ENCODE data around the gene ZC2HC1B. TPM values are rescaled to one million over a fixed set of nuclear protein-coding genes. Genes with fewer than 3 reads are reported as not detected.

ZC2HC1B gene
- polyA plus RNA-seq, 4 donors, result not detected

DNA sequence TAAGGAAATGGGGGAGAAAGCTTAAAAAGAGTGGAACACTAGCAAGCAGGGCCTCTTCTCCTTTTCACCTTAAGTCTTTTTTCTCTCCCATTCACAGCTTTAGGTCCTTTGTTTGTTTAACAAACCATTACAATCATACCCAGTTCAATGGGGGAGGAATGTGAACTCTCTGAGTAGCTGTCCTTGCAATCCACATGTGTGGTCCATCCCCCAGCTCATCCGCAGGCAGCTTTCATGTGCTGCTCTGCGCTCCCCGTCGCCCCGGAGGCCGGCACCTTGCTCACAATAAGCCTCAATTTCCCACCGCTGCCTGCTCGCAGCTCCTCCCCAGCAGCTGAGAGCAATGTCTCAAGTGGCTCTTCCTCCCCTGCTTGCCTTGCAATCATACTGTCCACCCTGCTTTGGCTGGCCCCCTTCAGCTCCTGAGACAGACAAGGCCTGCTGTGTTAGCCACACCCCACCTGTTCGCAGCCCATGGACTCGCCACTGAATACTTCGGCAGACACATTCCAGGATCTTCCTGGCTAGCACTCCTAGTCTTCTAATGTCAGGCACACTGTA lies 94.6 kb downstream of the ZC2HC1B start:
- DNase-seq (ENCODE audit: low read depth in 4 of 4, low spot score in 3 of 4), result no peak

DNA sequence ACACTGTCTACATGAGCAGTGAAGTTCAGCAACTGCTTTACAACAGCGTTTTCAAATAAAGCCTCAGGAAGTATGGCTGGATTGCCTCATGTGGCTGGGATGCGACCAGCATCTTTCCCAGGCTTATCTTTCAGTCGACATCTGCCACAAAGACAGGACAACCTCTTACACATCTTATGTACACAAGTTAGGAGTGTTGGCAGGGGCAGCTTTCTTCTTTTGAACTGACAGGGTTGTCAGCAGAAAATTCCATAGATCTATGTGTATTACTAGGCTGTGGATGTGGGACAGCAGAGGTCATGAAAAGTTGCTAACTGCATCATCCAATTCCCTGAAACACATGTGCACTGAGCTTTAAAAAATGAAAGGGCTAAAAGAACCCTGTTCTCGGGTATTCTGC lies 95.7 kb downstream of the ZC2HC1B start:
- no peak for DNase-seq (ENCODE audit: low read depth in 4 of 4, low spot score in 3 of 4)

DNA sequence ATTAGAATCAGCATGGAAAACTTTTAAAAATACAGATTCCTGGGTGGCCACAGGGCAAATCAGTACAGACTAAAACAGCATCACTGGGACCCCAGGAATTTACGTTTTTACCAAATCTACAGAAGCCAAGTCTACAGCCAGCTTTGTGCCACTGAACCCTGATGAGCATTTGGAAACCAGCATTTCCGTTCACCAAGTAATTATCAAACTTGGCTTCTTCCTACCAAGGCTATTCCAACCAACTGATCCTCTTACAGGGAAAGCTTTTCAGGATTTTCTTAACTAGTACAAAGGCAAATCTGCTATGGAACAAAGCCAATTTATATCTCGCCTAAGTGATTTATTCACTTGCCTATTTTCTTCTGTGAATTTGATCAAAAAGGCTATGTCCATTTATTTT lies 96.8 kb downstream of the ZC2HC1B start:
- DNase-seq (ENCODE audit: low read depth in 4 of 4, low spot score in 3 of 4), result no peak

DNA sequence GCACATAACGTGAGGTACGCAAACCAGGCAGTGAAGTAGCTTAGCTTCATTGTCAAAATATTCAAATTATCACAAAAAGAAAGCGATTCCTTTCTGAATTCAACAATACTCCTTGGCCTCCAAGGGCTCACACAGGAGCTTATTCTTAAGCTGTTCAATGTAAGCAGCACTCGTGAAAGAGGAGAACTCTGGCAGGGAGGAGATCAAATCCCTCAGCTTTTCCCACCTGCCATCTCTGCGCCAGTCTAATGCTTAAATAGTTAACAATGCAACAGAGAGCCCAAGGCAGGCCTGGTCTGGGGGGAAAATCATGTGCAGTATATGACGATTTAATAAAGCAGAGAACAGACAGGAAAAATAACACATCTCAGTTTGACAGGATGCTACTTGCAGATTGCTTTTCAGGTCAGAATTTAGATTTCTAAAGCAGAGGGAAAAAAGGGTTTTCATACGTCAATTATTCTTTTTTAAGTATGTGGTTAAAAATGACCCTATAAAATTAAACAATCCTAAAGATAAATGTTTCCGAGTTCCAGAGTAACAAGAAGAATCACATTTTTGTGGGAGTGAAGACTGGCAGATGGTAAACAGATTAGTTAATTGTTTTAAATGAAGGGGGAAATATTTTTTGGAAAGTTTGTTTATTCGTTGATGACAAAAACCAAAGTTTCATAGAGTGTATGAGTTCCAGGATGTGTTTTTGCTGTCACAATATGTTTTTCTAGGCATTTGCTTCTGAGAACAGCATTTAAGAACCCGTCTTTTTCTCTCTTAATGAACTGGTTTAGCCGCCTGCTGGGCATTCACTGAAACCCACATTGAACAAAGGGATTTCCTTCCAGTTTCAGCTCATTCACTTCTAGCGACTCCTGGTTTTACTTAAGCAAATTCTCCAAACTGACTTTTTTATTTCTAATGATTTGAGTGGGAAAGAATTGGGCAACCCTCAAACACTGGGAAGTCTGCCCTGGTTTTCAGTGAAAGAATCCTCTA lies 97.9 kb downstream of the ZC2HC1B start:
- DNase-seq (ENCODE audit: low read depth in 4 of 4, low spot score in 3 of 4), result no peak

- no peak for DNase-seq (ENCODE audit: low read depth in 4 of 4, low spot score in 3 of 4)
These were observed 99.1 kb downstream of the ZC2HC1B start for GRCh38 chr6:143963158-143963919.

- DNase-seq (ENCODE audit: low read depth in 4 of 4, low spot score in 3 of 4), result no peak
These were observed 100.4 kb downstream of the ZC2HC1B start for GRCh38 chr6:143964674-143965081.

DNA sequence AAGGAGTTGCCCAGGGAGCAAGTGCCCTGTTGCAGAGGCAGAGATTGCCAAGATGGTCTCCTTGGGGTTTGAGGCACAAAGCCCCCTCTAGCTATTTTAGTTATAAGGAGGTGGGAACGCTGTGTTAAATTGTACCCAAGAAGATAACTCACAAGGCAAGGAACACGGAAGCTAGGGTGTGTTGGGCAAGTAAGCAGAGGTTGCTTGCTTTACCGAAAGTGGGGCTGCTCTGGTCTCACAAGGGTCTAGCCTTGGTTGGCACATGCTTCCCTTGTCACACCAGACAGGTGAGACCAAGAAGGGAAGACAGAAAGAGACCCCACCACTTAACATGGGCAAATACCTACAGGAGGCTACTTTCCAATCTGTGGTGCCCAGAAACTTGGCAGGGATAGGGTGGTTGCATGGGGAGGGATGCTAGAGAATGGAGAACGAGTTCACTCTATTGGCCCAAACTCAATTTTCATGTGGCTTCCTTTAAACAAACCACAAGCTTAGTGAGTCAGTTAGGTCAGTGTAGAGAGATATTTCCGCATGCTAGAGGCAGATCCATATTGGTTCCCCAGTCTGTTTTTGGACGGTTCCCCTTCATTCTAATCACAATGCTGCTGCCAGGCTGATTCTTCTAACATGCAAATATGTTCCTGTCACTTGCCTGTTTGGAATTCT lies 101.4 kb downstream of the ZC2HC1B start:
- no peak for DNase-seq (ENCODE audit: low read depth in 4 of 4, low spot score in 3 of 4)

- DNase-seq (ENCODE audit: low read depth in 4 of 4, low spot score in 3 of 4), result no peak
These were observed 102.0 kb downstream of the ZC2HC1B start for GRCh38 chr6:143966312-143966711.

DNA sequence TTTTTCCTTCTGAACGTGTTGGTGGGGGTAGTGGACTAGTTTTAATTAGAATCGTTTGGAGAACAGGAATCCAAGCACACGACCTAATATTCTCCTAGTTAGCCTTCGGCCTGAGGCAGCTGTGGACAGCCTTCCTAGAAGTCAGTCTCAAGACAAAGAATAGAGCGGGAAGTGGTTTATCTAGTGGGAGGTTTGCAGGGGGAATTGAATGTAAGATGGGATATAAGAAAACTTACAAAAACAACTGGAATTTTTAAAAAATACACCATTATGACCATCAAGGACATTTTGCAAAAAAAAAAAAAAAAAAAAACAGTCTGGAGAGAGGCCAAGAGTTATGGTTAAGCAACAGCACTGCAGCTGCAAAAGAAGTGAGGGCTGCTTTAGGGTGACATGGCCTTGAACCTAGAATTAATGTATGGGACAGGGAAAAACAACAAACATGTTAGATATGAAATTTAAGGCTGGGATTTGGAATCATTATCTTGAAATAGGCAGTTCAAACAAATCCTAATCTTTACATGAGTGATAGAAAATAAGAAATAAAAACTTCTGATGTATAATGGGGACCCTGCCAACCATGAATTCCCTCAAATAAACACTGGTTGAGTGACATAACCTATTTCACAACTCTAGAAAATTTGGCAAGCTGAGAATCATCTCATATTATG lies 103.6 kb downstream of the ZC2HC1B start:
- DNase-seq (ENCODE audit: low read depth in 4 of 4, low spot score in 3 of 4), result no peak

- no peak for DNase-seq (ENCODE audit: low read depth in 4 of 4, low spot score in 3 of 4)
These were observed 104.8 kb downstream of the ZC2HC1B start for GRCh38 chr6:143969077-143969476.

DNA sequence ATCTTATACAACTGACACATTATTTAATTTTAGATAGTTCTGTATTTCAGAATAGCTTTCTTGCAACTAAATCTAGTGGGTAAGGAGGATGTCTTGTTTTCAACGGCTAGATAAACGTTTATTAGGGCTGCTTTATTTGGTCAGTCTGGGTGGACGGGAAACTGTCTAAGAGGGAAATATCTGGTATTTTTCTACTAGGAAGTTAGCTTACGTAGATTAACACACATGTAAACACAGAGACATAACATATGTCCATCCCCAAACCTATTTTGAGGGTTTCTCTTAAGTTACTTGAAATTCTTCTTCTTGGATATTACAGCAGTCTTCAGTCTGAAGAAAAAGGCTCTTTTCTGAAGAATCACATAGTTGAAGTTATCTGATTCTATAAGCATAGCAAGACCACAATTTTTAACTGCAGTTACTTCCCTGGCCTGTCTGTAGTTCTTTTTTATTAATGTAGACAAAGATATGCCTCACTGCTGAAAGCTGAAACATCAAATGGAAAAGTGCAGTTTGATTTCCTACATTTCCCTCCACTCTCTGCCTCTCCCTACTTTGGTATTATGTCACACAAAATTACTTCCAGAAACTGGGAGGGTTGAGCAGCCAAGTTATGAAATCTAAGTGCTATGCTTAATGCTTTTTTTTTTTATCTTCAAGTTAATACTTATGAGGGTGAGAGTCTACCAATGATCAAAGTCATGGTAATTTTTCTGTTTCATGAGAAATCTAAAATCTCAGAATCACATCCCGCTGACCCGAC lies 106.4 kb downstream of the ZC2HC1B start:
- no peak for DNase-seq (ENCODE audit: low read depth in 4 of 4, low spot score in 3 of 4)

- no peak for DNase-seq (ENCODE audit: low read depth in 4 of 4, low spot score in 3 of 4)
These were observed 107.4 kb downstream of the ZC2HC1B start for GRCh38 chr6:143971482-143972205.

- no peak for DNase-seq (ENCODE audit: low read depth in 4 of 4, low spot score in 3 of 4)
These were observed 109.1 kb downstream of the ZC2HC1B start for GRCh38 chr6:143973097-143973966.

- DNase-seq (ENCODE audit: low read depth in 4 of 4, low spot score in 3 of 4), result no peak
These were observed 109.8 kb downstream of the ZC2HC1B start for GRCh38 chr6:143974089-143974488.

- no peak for DNase-seq (ENCODE audit: low read depth in 4 of 4, low spot score in 3 of 4)
These were observed 112.6 kb downstream of the ZC2HC1B start for GRCh38 chr6:143976806-143977349.

GRCh38 chr6:143980921-143981320 lies 116.6 kb downstream of the ZC2HC1B start:
- DNase-seq (ENCODE audit: low read depth in 4 of 4, low spot score in 3 of 4), result no peak

GRCh38 chr6:143982968-143983367 lies 118.7 kb downstream of the ZC2HC1B start:
- no peak for DNase-seq (ENCODE audit: low read depth in 4 of 4, low spot score in 3 of 4)

DNA sequence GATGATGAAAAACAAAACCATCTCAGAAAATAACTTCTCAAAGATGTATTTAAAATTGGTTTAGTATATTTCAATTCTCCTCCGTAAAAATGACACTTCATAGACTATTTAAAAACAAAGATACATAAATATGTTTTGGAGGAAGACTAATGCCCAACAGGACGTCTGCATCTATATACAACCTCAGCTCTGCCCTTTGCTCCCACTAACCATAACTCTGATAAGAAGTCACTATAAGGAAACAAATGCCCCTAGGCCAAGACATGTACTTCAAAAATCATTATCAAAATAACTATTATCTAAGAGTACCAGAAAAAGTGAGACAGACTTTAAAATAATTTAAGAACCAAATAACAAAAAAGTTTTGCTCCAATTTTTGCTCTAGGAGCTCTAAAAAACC lies 120.4 kb downstream of the ZC2HC1B start:
- DNase-seq (ENCODE audit: low read depth in 4 of 4, low spot score in 3 of 4), result no peak

All from left renal pelvis (tissue), 4 donors.